Caki2 (cell line): Measurements from ENCODE around the gene CHST1. TPM values are rescaled to one million over a fixed set of nuclear protein-coding genes. Genes with fewer than 3 reads are reported as not detected.

Experiments used
- DNase-seq: peaks from one replicate; pipeline ENCODE4 v3.0.0-alpha.2; 2015; ENCODE audit warnings: low read depth
- in situ Hi-C: cut with HindIII; loops from 2 replicates; pipeline ENCODE4 v1.10.0; 2016; ENCODE audit warnings: low sequenced_read_pairs, low pct_unique_long_range_greater_than_20kb, mixed read lengths
- total RNA-seq: library from RNA; depleted of rRNA; stranded (reverse); fragments of >200 nt; shearing (Covaris generic); gene quantifications from 2 replicates; pipeline ENCODE4 v1.2.3, GENCODE V29; 2014; ENCODE audit warnings: low replicate concordance

CHST1 gene
- total RNA-seq, 1 experiment from 2014 or later: 1.5 TPM

- in situ Hi-C loops: no loop called here
- no peak for DNase-seq
Measured at GRCh38 chr11:45677770-45678512, 12.5 kb upstream of the CHST1 start.

- in situ Hi-C loops: no loop called here
- DNase-seq: no peak
Measured at GRCh38 chr11:45676522-45677095, 11.2 kb upstream of the CHST1 start.

GRCh38 chr11:45675646-45676045 lies 10.2 kb upstream of the CHST1 start:
- in situ Hi-C loops: no loop called here
- DNase-seq: no peak

- no peak for DNase-seq
- in situ Hi-C loops: no loop called here
Measured at GRCh38 chr11:45674481-45675190, 9.2 kb upstream of the CHST1 start.

GRCh38 chr11:45673441-45673840 lies 8.0 kb upstream of the CHST1 start:
- DNase-seq: no peak
- in situ Hi-C loops: no loop called here

GRCh38 chr11:45672593-45672992 lies 7.2 kb upstream of the CHST1 start:
- DNase-seq: no peak
- in situ Hi-C loops: no loop called here

GRCh38 chr11:45671246-45672171 lies 6.1 kb upstream of the CHST1 start:
- in situ Hi-C loops: no loop called here
- no peak for DNase-seq

- DNase-seq: no peak
- in situ Hi-C loops: no loop called here
Measured at GRCh38 chr11:45670386-45671135, 5.1 kb upstream of the CHST1 start.

GRCh38 chr11:45669956-45670355 lies 4.5 kb upstream of the CHST1 start:
- DNase-seq: no peak
- in situ Hi-C loops: no loop called here

- DNase-seq: peak; percentile 12
- in situ Hi-C loops: no loop called here
Measured at GRCh38 chr11:45669146-45669545, 3.7 kb upstream of the CHST1 start.

- no peak for DNase-seq
- in situ Hi-C loops: no loop called here
Measured at GRCh38 chr11:45667929-45668680, 2.7 kb upstream of the CHST1 start.

- DNase-seq: no peak
- in situ Hi-C loops: no loop called here
Measured at GRCh38 chr11:45666648-45667642, 1.5 kb upstream of the CHST1 start.

GRCh38 chr11:45665933-45666647 lies 668 bp upstream of the CHST1 start:
- DNase-seq: peak; percentile 30

GRCh38 chr11:45664376-45665205 lies 831 bp downstream of the CHST1 start:
- DNase-seq: no peak
- in situ Hi-C loops: no loop called here

More at GRCh38 chr11:45665933-45666647, 668 bp upstream of the CHST1 start:
- in situ Hi-C loops: no loop called here
